Gastrocnemius medialis (tissue), 4 donors: ENCODE results near the gene ZNF608.

Source experiments
- POLR2A ChIP-seq, 2 donors: fragments of 450-650 bp; IDR thresholded peaks; one replicate each; pipeline ENCODE4 v1.6.1; 2017; ENCODE audit warnings: antibody characterized with exemption in 2 of 2, mild to moderate bottlenecking in 2 of 2, moderate library complexity in 2 of 2
- TF ChIP-seq, protein P1 (sequence below), 5 experiments: fragments of 450-650 bp in 3 of 5; fragments of 200-600 bp in 2 of 5; sonication (generic) in 2 of 5; IDR thresholded peaks in 4 of 5; conservative IDR thresholded peaks in 1 of 5; 1 replicate in 4 of 5; 2 replicates in 1 of 5; pipeline ENCODE4 v1.5.1; 2016 to 2019; ENCODE audit warnings: antibody characterized with exemption in 5 of 5, mild to moderate bottlenecking in 3 of 5, moderate library complexity in 3 of 5

DNA sequence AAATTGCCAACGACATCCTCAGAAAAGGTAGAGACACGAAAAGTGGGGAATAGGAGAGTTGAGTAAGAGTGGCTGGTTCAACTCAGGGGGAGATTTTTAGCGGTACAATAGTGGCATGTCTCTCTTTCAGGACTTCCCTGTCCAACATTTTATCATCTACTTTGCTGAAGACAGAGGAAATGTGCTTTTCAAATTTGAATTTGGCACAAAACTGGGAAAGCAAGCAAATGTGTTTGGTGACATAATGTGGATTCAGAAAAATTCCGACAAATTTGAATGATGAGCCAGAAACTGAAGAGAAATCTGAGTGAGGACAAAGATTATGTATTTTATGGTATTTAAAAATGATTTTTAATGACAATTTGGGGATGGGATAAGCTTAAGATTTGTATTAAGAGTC lies 33.6 kb upstream of the ZNF608 start:
- no peak for TF ChIP-seq POLR2A (IDR thresholded peaks at IDR 0.05)
- TF ChIP-seq, protein P1, sequence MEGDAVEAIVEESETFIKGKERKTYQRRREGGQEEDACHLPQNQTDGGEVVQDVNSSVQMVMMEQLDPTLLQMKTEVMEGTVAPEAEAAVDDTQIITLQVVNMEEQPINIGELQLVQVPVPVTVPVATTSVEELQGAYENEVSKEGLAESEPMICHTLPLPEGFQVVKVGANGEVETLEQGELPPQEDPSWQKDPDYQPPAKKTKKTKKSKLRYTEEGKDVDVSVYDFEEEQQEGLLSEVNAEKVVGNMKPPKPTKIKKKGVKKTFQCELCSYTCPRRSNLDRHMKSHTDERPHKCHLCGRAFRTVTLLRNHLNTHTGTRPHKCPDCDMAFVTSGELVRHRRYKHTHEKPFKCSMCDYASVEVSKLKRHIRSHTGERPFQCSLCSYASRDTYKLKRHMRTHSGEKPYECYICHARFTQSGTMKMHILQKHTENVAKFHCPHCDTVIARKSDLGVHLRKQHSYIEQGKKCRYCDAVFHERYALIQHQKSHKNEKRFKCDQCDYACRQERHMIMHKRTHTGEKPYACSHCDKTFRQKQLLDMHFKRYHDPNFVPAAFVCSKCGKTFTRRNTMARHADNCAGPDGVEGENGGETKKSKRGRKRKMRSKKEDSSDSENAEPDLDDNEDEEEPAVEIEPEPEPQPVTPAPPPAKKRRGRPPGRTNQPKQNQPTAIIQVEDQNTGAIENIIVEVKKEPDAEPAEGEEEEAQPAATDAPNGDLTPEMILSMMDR (IDR thresholded peaks at IDR 0.05 in 4 of 5, conservative IDR thresholded peaks at IDR 0.05 in 1 of 5) = no peak
